H9 (cell line): ENCODE results near the gene AFF1. TPM values are rescaled to one million over a fixed set of nuclear protein-coding genes. Genes with fewer than 3 reads are reported as not detected.
"Not testable (repeated sequence)": the region's sequence is repeated elsewhere in the genome, so short reads cannot be mapped to it uniquely, and the experiment has no call there.

Source experiments
- DNase-seq: peaks from one replicate; pipeline ENCODE4 v3.0.0-alpha.2; 2017
- H2AFZ ChIP-seq: one replicate; pipeline ENCODE4 v1.6.1; 2013; ENCODE audit warnings: mild to moderate bottlenecking, low read length, control low read depth, moderate library complexity
- H2AK5ac ChIP-seq: 2 replicates; pipeline ENCODE4 v1.6.1; 2013; ENCODE audit warnings: low read length, control low read depth, mixed read lengths; ENCODE audit not compliant: insufficient read length
- H2BK120ac ChIP-seq: one replicate; pipeline ENCODE4 v1.6.1; 2013; ENCODE audit warnings: low read depth, mild to moderate bottlenecking, low read length, control low read depth, inconsistent platforms; ENCODE audit not compliant: poor library complexity, severe bottlenecking
- H2BK12ac ChIP-seq: 2 replicates; pipeline ENCODE4 v1.6.1; 2013; ENCODE audit warnings: low read length, control low read depth, mixed read lengths, low read depth; ENCODE audit not compliant: insufficient read length
- H2BK15ac ChIP-seq: 2 replicates; pipeline ENCODE4 v1.6.1; 2013; ENCODE audit warnings: low read depth, low read length, control low read depth
- H2BK20ac ChIP-seq: one replicate; pipeline ENCODE4 v1.6.1; 2013; ENCODE audit warnings: low read depth, mild to moderate bottlenecking, low read length, control low read depth, inconsistent platforms; ENCODE audit not compliant: poor library complexity, severe bottlenecking
- H2BK5ac ChIP-seq: 2 replicates; pipeline ENCODE4 v1.6.1; 2013; ENCODE audit warnings: low read length, control low read depth, mixed read lengths; ENCODE audit not compliant: insufficient read length
- H3K14ac ChIP-seq: 2 replicates; pipeline ENCODE4 v1.6.1; 2013; ENCODE audit warnings: low read length, control low read depth; ENCODE audit not compliant: insufficient read depth
- H3K18ac ChIP-seq: 2 replicates; pipeline ENCODE4 v1.6.1; 2013; ENCODE audit warnings: low read depth, mild to moderate bottlenecking, mixed read lengths, low read length, control low read depth; ENCODE audit not compliant: insufficient read length
- H3K23ac ChIP-seq: 2 replicates; pipeline ENCODE4 v1.6.1; 2013; ENCODE audit warnings: low read length, control low read depth, mixed read lengths, low read depth; ENCODE audit not compliant: insufficient read length
- H3K23me2 ChIP-seq: 2 replicates; pipeline ENCODE4 v1.6.1; 2013; ENCODE audit warnings: low read depth, mild to moderate bottlenecking, mixed read lengths, low read length, control low read depth; ENCODE audit not compliant: insufficient read length, poor library complexity, severe bottlenecking
- H3K27ac ChIP-seq: 2 replicates; pipeline ENCODE4 v1.5.1; 2013; ENCODE audit warnings: low read length, control low read depth, mixed read lengths, low read depth; ENCODE audit not compliant: insufficient read length
- H3K27me3 ChIP-seq: 2 replicates; pipeline ENCODE4 v1.6.1; 2013; ENCODE audit warnings: low read length, control low read depth, inconsistent platforms; ENCODE audit not compliant: insufficient read depth
- H3K4ac ChIP-seq: 2 replicates; pipeline ENCODE4 v1.6.1; 2013; ENCODE audit warnings: low read depth, mild to moderate bottlenecking, control low read depth, inconsistent platforms, low read length, moderate library complexity
- H3K4me1 ChIP-seq: 2 replicates; pipeline ENCODE4 v1.6.1; 2013; ENCODE audit warnings: low read length, control low read depth, inconsistent platforms; ENCODE audit not compliant: insufficient read depth
- H3K4me2 ChIP-seq: 2 replicates; pipeline ENCODE4 v1.6.1; 2013; ENCODE audit warnings: low read length, control low read depth, mixed read lengths; ENCODE audit not compliant: insufficient read length, insufficient read depth
- H3K56ac ChIP-seq: 2 replicates; pipeline ENCODE4 v1.6.1; 2013; ENCODE audit warnings: low read depth, mild to moderate bottlenecking, mixed read lengths, low read length, control low read depth; ENCODE audit not compliant: insufficient read length
- H3K79me1 ChIP-seq: 2 replicates; pipeline ENCODE4 v1.6.1; 2013; ENCODE audit warnings: low read depth, mild to moderate bottlenecking, moderate library complexity, low read length, control low read depth, inconsistent platforms; ENCODE audit not compliant: insufficient read depth, poor library complexity, severe bottlenecking
- H3K79me2 ChIP-seq: 2 replicates; pipeline ENCODE4 v1.6.1; 2013; ENCODE audit warnings: low read length, control low read depth, inconsistent platforms; ENCODE audit not compliant: insufficient read depth
- H3K9ac ChIP-seq: 2 replicates; pipeline ENCODE4 v1.6.1; 2013; ENCODE audit warnings: low read length, control low read depth, mixed read lengths; ENCODE audit not compliant: insufficient read length; ENCODE audit errors: extremely low read depth
- H3K9me3 ChIP-seq: one replicate; pipeline ENCODE4 v1.6.1; 2013; ENCODE audit warnings: low read depth, low read length, inconsistent platforms; ENCODE audit not compliant: control insufficient read depth
- H3T11ph ChIP-seq: one replicate; pipeline ENCODE4 v1.6.1; 2013; ENCODE audit warnings: mild to moderate bottlenecking, low read length, control low read depth, inconsistent platforms
- H4K20me1 ChIP-seq: one replicate; pipeline ENCODE4 v1.6.1; 2013; ENCODE audit not compliant: control insufficient read depth, insufficient read length, insufficient read depth
- H4K5ac ChIP-seq: 2 replicates; pipeline ENCODE4 v1.6.1; 2013; ENCODE audit warnings: low read depth, mild to moderate bottlenecking, mixed read lengths, low read length, control low read depth; ENCODE audit not compliant: insufficient read length
- H4K8ac ChIP-seq: replicated peaks from 2 replicates; pipeline ENCODE4 v1.6.1; 2013; ENCODE audit warnings: low read length, control low read depth, mixed read lengths, low read depth; ENCODE audit not compliant: insufficient read length
- H4K91ac ChIP-seq: 2 replicates; pipeline ENCODE4 v1.6.1; 2013; ENCODE audit warnings: low read depth, mild to moderate bottlenecking, moderate library complexity, mixed read lengths, low read length, control low read depth; ENCODE audit not compliant: insufficient read length
- H3K27ac Mint-ChIP-seq, 3 experiments: 2 replicates in 2 of 3; 3 replicates in 1 of 3; pipeline ENCODE4 v1.8.0; 2020 to 2021; ENCODE audit warnings: mixed read lengths in 3 of 3, mild to moderate bottlenecking in 1 of 3, moderate library complexity in 1 of 3
- H3K27me3 Mint-ChIP-seq: 2 replicates; pipeline ENCODE4 v1.8.0; 2021; ENCODE audit warnings: low read depth, mild to moderate bottlenecking, moderate library complexity, mixed read lengths
- H3K36me3 Mint-ChIP-seq, 3 experiments: 2 replicates in 2 of 3; 3 replicates in 1 of 3; pipeline ENCODE4 v1.8.0; 2020 to 2021; ENCODE audit warnings: low read depth in 3 of 3, mixed read lengths in 3 of 3; ENCODE audit not compliant: insufficient read depth in 1 of 3
- H3K4me1 Mint-ChIP-seq, 2 experiments: 2 replicates each; pipeline ENCODE4 v1.8.0; 2020; ENCODE audit warnings: mixed read lengths in 2 of 2
- H3K4me3 Mint-ChIP-seq, 2 experiments: 2 replicates in 1 of 2; 3 replicates in 1 of 2; pipeline ENCODE4 v1.8.0; 2020 to 2021; ENCODE audit warnings: mild to moderate bottlenecking in 2 of 2, mixed read lengths in 2 of 2, moderate library complexity in 1 of 2
- H3K9me3 Mint-ChIP-seq, 2 experiments: 2 replicates in 1 of 2; 3 replicates in 1 of 2; pipeline ENCODE4 v1.8.0; 2020; ENCODE audit warnings: mild to moderate bottlenecking in 2 of 2, mixed read lengths in 2 of 2, moderate library complexity in 1 of 2
- WGBS: extraction: QIAGEN DNeasy Blood & Tissue Kit; methylation state at CpG from one replicate; pipeline ENCODE4 v1.1.7; 2013; ENCODE audit warnings: missing lambda C conversion rate, low lambda C conversion rate, mixed read lengths; ENCODE audit not compliant: insufficient read length; ENCODE audit errors: extremely low coverage; 5-methylcytosine and 5-hydroxymethylcytosine counted together
- total RNA-seq: library from RNA; stranded (reverse); gene quantifications from 2 replicates; pipeline ENCODE4 v1.2.1, GENCODE V29; 2021
- TF ChIP-seq, protein P1 (sequence below): fragments of 200-600 bp; sonication (generic); conservative IDR thresholded peaks from 3 replicates; pipeline ENCODE4 v1.8.0; 2021; ENCODE audit warnings: antibody characterized with exemption, mild to moderate bottlenecking

Gene AFF1
- total RNA-seq, 1 experiment from 2014 or later = 74.5 TPM

DNA sequence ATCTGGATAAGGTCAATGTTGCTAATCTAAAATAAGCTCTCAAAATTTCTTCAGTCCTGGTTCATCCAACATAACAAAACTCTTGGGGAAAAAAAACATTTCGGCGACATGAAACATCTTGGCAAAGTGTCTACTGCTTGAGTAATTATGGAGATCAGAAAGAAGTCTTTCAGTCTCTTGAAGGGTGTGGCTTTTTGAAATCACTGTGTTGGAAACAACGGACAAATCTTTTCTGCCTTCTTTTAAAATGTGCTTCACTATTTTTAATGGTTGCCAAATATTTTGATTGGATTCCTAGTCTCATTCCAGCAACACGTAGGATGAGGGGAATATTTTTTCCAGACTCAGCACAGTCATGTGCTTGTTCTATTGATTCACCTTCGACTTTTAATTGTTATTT is 147.0 kb downstream of the AFF1 start:
- H3K4me1 Mint-ChIP-seq = peaks cover 20 to 23% of the 10 kb centered on the region in 2 experiments
- Histone ChIP-seq H2BK5ac (no peak overlapping the region), H4K5ac (no peak overlapping the region), H2AK5ac (no peak overlapping the region), H3K23me2 (no peaks in the 10 kb centered on the region), H2BK15ac (no peak overlapping the region), H3K56ac (no peak overlapping the region), H3K23ac (no peak overlapping the region), H4K20me1 (no peaks in the 10 kb centered on the region), H3K79me2 (peaks cover 5% of the 10 kb centered on the region; the same call in 1 of the 2 replicates), H3K18ac (no peak overlapping the region), H3K14ac (no peak overlapping the region), H3K27ac (no peak overlapping the region), H3K27me3 (no peaks in the 10 kb centered on the region), H3K79me1 (peaks cover 15% of the 10 kb centered on the region), H4K8ac (no peak overlapping the region), H3K4me2 (no peak overlapping the region), H3K9ac (no peak overlapping the region), H3T11ph (no peak overlapping the region), H2BK120ac (no peak overlapping the region), H2BK20ac (no peak overlapping the region), H4K91ac (no peak overlapping the region), H3K4ac (no peak overlapping the region), H3K9me3 (no peaks in the 10 kb centered on the region), H2AFZ (no peak overlapping the region), H2BK12ac (no peak overlapping the region), H3K4me1 (peaks cover 3% of the 10 kb centered on the region; the same call in 1 of the 2 replicates)
- H3K27me3 Mint-ChIP-seq = no peaks in the 10 kb centered on the region
- peak overlapping the region in 1 of 3 experiments; percentile 31; a peak in 2 of 7 replicates for H3K27ac Mint-ChIP-seq
- no peaks in the 10 kb centered on the region for H3K9me3 Mint-ChIP-seq
- TF ChIP-seq, protein P1, sequence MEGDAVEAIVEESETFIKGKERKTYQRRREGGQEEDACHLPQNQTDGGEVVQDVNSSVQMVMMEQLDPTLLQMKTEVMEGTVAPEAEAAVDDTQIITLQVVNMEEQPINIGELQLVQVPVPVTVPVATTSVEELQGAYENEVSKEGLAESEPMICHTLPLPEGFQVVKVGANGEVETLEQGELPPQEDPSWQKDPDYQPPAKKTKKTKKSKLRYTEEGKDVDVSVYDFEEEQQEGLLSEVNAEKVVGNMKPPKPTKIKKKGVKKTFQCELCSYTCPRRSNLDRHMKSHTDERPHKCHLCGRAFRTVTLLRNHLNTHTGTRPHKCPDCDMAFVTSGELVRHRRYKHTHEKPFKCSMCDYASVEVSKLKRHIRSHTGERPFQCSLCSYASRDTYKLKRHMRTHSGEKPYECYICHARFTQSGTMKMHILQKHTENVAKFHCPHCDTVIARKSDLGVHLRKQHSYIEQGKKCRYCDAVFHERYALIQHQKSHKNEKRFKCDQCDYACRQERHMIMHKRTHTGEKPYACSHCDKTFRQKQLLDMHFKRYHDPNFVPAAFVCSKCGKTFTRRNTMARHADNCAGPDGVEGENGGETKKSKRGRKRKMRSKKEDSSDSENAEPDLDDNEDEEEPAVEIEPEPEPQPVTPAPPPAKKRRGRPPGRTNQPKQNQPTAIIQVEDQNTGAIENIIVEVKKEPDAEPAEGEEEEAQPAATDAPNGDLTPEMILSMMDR = no peak
- WGBS = no CpG with 5 or more reads among the region's 5 CpGs
- DNase-seq = no peak
- no peak overlapping the region for H3K4me3 Mint-ChIP-seq
- H3K36me3 Mint-ChIP-seq = peaks cover 2 to 19% (median 15%) of the 10 kb centered on the region in 3 experiments; a peak in 5 of 7 replicates

DNA sequence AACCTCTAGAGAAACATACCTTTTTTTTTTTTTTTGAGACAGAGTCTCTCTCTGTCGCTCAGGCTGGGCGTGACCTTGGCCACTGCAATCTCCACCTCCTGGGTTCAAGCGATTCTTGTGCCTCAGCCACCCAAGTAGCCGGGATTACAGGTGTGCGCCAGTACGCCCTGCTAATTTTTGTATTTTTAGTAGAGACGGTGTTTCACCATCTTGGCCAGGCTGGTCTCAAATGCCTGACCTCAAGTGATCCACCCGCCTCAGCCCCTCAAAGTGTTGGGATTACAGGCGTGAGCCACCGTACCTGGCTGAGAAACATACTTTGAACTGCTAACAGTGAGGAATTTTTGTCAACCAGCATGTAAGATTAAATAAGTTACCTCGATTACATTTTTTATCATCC is 150.9 kb downstream of the AFF1 start:
- H3K4me3 Mint-ChIP-seq, H3K14ac ChIP-seq, H4K5ac ChIP-seq, H4K91ac ChIP-seq, H3K27me3 Mint-ChIP-seq, H2AK5ac ChIP-seq, H4K8ac ChIP-seq, H3K9me3 ChIP-seq, H2BK20ac ChIP-seq, H2BK5ac ChIP-seq, H3K9ac ChIP-seq, H2BK15ac ChIP-seq, H3K23me2 ChIP-seq, DNase-seq, H3K18ac ChIP-seq, H3K56ac ChIP-seq, H3K9me3 Mint-ChIP-seq, H3K4me1 ChIP-seq, H2BK120ac ChIP-seq, H3K23ac ChIP-seq, H3K27ac Mint-ChIP-seq, H3K79me2 ChIP-seq, H2BK12ac ChIP-seq, H3K27ac ChIP-seq, H2AFZ ChIP-seq, H3T11ph ChIP-seq, H4K20me1 ChIP-seq, H3K4ac ChIP-seq, H3K4me2 ChIP-seq, H3K27me3 ChIP-seq: not testable (repeated sequence)
- Mint-ChIP-seq H3K4me1 (peaks cover 11 to 15% of the 10 kb centered on the region in 2 experiments), H3K36me3 (peaks cover 4 to 27% (median 19%) of the 10 kb centered on the region in 3 experiments; a peak in 6 of 7 replicates)
- H3K79me1 ChIP-seq = peaks cover 10% of the 10 kb centered on the region
- WGBS = no CpG with 5 or more reads among the region's 11 CpGs
